ENCODE data around the gene GLB1L.

- TF ChIP-seq CTCF (IDR thresholded peaks at IDR 0.05) = no peak
- no peak for TF ChIP-seq POLR2AphosphoS5 (IDR thresholded peaks at IDR 0.05; ENCODE audit: insufficient read depth in 1 of 2, low read depth in 1 of 2)
These were observed 42.5 kb upstream of the GLB1L start for GRCh38 chr2:219287580-219288265.

All from vagina (tissue), 2 donors.